Suprapubic skin (tissue), 3 donors: ENCODE measurements around the gene GSK3B.

Source experiments
- CTCF ChIP-seq, 2 donors: fragments of 200-600 bp in 1 of 2; fragments of 450-650 bp in 1 of 2; sonication (generic) in 1 of 2; IDR thresholded peaks; one replicate each; pipeline ENCODE4 v1.5.1; 2016 to 2019; ENCODE audit warnings: antibody characterized with exemption in 2 of 2, mild to moderate bottlenecking in 1 of 2, moderate library complexity in 1 of 2
- POLR2A ChIP-seq, 2 donors: fragments of 450-650 bp; IDR thresholded peaks; one replicate each; pipeline ENCODE4 v1.6.1; 2017; ENCODE audit warnings: antibody characterized with exemption in 2 of 2, mild to moderate bottlenecking in 2 of 2, moderate library complexity in 2 of 2

- TF ChIP-seq CTCF (IDR thresholded peaks at IDR 0.05) (no peak), POLR2A (IDR thresholded peaks at IDR 0.05) (no peak)
Measured at GRCh38 chr3:120093119-120093910, 932 bp downstream of the GSK3B start.
